ENCODE data around the gene JAK2.

The JAK2 gene

GRCh38 chr9:5144217-5144616, 159.1 kb downstream of the JAK2 start:
- TF ChIP-seq, protein P1, sequence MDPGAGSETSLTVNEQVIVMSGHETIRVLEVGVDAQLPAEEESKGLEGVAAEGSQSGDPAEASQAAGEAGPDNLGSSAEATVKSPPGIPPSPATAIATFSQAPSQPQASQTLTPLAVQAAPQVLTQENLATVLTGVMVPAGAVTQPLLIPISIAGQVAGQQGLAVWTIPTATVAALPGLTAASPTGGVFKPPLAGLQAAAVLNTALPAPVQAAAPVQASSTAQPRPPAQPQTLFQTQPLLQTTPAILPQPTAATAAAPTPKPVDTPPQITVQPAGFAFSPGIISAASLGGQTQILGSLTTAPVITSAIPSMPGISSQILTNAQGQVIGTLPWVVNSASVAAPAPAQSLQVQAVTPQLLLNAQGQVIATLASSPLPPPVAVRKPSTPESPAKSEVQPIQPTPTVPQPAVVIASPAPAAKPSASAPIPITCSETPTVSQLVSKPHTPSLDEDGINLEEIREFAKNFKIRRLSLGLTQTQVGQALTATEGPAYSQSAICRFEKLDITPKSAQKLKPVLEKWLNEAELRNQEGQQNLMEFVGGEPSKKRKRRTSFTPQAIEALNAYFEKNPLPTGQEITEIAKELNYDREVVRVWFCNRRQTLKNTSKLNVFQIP (CRISPR knock-in tag; IDR thresholded peaks at IDR 0.05; ENCODE audit: borderline replicate concordance, low read depth) = no peak
- TF ChIP-seq ZFP3 (CRISPR knock-in tag; IDR thresholded peaks at IDR 0.05) = no peak
- no peak for TF ChIP-seq CREB5 (CRISPR knock-in tag; IDR thresholded peaks at IDR 0.05; ENCODE audit: low read depth)
- TF ChIP-seq RARB (CRISPR knock-in tag; IDR thresholded peaks at IDR 0.05) = no peak
- no peak for TF ChIP-seq SNAI2 (CRISPR knock-in tag; IDR thresholded peaks at IDR 0.05)
- TF ChIP-seq CSDC2 (CRISPR knock-in tag; IDR thresholded peaks at IDR 0.05) = no peak
- TF ChIP-seq ISL1 (CRISPR knock-in tag; IDR thresholded peaks at IDR 0.05) = no peak
- TF ChIP-seq ZC3H10 (CRISPR knock-in tag; IDR thresholded peaks at IDR 0.05) = no peak
- no peak for TF ChIP-seq ZNF8 (CRISPR knock-in tag; IDR thresholded peaks at IDR 0.05)
- no peak for TF ChIP-seq TSHZ2 (CRISPR knock-in tag; IDR thresholded peaks at IDR 0.05)
- TF ChIP-seq TOX (CRISPR knock-in tag; IDR thresholded peaks at IDR 0.05; ENCODE audit: borderline replicate concordance) = no peak
- no peak for TF ChIP-seq ZFP30 (CRISPR knock-in tag; IDR thresholded peaks at IDR 0.05)
- ATAC-seq = no peak

DNA sequence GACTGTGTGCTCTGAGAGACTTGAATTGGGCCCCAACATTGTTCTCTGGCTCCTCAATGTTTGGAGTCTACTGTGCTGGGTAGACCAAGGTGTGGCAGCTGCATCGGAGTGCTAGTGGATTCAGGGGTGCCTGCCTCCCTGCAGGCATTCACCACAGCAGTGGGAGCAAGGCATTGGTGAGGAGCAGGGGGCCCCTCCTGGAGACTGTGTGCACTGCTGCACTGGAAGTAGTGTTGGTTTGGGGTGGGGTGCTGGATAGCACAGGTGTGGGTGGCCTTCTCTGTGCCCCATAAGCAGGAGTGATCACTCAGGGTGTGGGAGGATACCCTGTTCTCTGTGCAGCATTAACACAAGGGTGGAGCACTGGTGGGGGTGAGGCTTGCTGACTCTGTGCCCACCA, 161.2 kb downstream of the JAK2 start:
- ATAC-seq = no peak

More for the DNA sequence above, 161.2 kb downstream of the JAK2 start:
- TF ChIP-seq ZNF70 (CRISPR knock-in tag; IDR thresholded peaks at IDR 0.05) (no peak), CSRNP3 (CRISPR knock-in tag; IDR thresholded peaks at IDR 0.05) (no peak), ARNTL (CRISPR knock-in tag; IDR thresholded peaks at IDR 0.05; ENCODE audit: borderline replicate concordance, low read depth) (no peak), ZFP3 (CRISPR knock-in tag; IDR thresholded peaks at IDR 0.05) (no peak), TSHZ2 (CRISPR knock-in tag; IDR thresholded peaks at IDR 0.05) (no peak), CREB5 (CRISPR knock-in tag; IDR thresholded peaks at IDR 0.05; ENCODE audit: low read depth) (no peak), BACH2 (CRISPR knock-in tag; IDR thresholded peaks at IDR 0.05; ENCODE audit: borderline replicate concordance) (no peak), ESRRG (CRISPR knock-in tag; IDR thresholded peaks at IDR 0.05) (no peak), ZC3H10 (CRISPR knock-in tag; IDR thresholded peaks at IDR 0.05) (no peak), ZFP30 (CRISPR knock-in tag; IDR thresholded peaks at IDR 0.05) (no peak), OSR1 (CRISPR knock-in tag; IDR thresholded peaks at IDR 0.05) (no peak), ZNF565 (CRISPR knock-in tag; conservative IDR thresholded peaks at IDR 0.05; ENCODE audit: low read depth) (no peak), GLIS3 (CRISPR knock-in tag; IDR thresholded peaks at IDR 0.05) (no peak), CSDC2 (CRISPR knock-in tag; IDR thresholded peaks at IDR 0.05) (no peak), SNAI2 (CRISPR knock-in tag; IDR thresholded peaks at IDR 0.05) (no peak)
- TF ChIP-seq, protein P2, sequence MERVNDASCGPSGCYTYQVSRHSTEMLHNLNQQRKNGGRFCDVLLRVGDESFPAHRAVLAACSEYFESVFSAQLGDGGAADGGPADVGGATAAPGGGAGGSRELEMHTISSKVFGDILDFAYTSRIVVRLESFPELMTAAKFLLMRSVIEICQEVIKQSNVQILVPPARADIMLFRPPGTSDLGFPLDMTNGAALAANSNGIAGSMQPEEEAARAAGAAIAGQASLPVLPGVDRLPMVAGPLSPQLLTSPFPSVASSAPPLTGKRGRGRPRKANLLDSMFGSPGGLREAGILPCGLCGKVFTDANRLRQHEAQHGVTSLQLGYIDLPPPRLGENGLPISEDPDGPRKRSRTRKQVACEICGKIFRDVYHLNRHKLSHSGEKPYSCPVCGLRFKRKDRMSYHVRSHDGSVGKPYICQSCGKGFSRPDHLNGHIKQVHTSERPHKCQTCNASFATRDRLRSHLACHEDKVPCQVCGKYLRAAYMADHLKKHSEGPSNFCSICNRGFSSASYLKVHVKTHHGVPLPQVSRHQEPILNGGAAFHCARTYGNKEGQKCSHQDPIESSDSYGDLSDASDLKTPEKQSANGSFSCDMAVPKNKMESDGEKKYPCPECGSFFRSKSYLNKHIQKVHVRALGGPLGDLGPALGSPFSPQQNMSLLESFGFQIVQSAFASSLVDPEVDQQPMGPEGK (CRISPR knock-in tag; IDR thresholded peaks at IDR 0.05; ENCODE audit: borderline replicate concordance) = no peak
- TF ChIP-seq, protein P1 (CRISPR knock-in tag; IDR thresholded peaks at IDR 0.05; ENCODE audit: borderline replicate concordance, low read depth) = no peak
